ENCODE measurements around the gene UBE2D3.

- TF ChIP-seq ZNF274 (IDR thresholded peaks at IDR 0.05; ENCODE audit: low read depth, low read length) (no peak), YY1 (IDR thresholded peaks at IDR 0.05; ENCODE audit: insufficient read depth, insufficient read length) (no peak), SUZ12 (IDR thresholded peaks at IDR 0.05; ENCODE audit: extremely low read depth, insufficient read depth, insufficient read length) (no peak)
Observed at GRCh38 chr4:102754044-102754443, 73.3 kb downstream of the UBE2D3 start.

Measured in NT2/D1 (cell line).